Mammary epithelial cell (primary cell): ENCODE data around the gene PIGR.

Experiments
- EZH2 ChIP-seq: IDR thresholded peaks from 2 replicates; pipeline ENCODE4 v1.6.1; 2012; ENCODE audit warnings: low read length, inconsistent platforms, borderline replicate concordance
- TF ChIP-seq, protein P1 (sequence below), 2 donors: IDR thresholded peaks in 1 of 2; conservative IDR thresholded peaks in 1 of 2; 2 replicates each; pipeline ENCODE4 v1.5.1; 2011 to 2012; ENCODE audit warnings: inconsistent platforms in 2 of 2, low read length in 2 of 2, mild to moderate bottlenecking in 2 of 2, control low read depth in 1 of 2, low read depth in 1 of 2; ENCODE audit not compliant: insufficient read depth in 1 of 2; ENCODE audit errors: extremely low read depth in 1 of 2

DNA sequence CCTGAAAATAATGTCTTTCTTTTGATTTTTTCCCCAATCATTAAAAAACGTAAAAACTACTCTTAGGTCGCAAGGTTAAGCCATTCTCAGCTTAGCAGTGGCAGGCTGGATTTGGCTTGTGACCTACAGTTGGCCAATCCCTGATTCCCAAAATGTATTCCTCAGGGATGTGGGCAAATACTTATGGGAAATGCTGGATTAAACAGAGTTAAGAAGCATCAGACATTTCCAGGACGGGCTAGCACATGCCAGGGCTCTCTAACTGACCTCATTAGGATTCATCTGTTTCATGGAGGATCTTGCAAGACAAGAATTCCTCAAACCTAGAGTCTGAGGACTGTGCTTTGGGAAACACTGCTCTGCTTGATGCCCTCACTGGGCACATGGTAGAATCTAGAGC lies 50.0 kb downstream of the PIGR start:
- TF ChIP-seq, protein P1, sequence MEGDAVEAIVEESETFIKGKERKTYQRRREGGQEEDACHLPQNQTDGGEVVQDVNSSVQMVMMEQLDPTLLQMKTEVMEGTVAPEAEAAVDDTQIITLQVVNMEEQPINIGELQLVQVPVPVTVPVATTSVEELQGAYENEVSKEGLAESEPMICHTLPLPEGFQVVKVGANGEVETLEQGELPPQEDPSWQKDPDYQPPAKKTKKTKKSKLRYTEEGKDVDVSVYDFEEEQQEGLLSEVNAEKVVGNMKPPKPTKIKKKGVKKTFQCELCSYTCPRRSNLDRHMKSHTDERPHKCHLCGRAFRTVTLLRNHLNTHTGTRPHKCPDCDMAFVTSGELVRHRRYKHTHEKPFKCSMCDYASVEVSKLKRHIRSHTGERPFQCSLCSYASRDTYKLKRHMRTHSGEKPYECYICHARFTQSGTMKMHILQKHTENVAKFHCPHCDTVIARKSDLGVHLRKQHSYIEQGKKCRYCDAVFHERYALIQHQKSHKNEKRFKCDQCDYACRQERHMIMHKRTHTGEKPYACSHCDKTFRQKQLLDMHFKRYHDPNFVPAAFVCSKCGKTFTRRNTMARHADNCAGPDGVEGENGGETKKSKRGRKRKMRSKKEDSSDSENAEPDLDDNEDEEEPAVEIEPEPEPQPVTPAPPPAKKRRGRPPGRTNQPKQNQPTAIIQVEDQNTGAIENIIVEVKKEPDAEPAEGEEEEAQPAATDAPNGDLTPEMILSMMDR (conservative IDR thresholded peaks at IDR 0.05 in 1 of 2, IDR thresholded peaks at IDR 0.05 in 1 of 2; ENCODE audit: extremely low read depth in 1 of 2, insufficient read depth in 1 of 2, low read depth in 1 of 2, low read length in 2 of 2): no peak
- TF ChIP-seq EZH2: no peak
